MCF 10A (cell line): ENCODE data around the gene ZFP28. TPM values are rescaled to one million over a fixed set of nuclear protein-coding genes. Genes with fewer than 3 reads are reported as not detected.

Experiments
- BruUV-seq: library from RNA; stranded (reverse); fragments of 400-500 nt; replicated peaks from 2 replicates; lab custom pipeline; 2021; lab: Mats Ljungman, UMichigan
- CTCF ChIA-PET: fragments of 300-600 bp; sonication (Branson Sonifier 250); formaldehyde crosslinking; extraction: SDS; loops from one replicate; lab custom pipeline; 2021; ENCODE audit warnings: antibody characterized with exemption, inconsistent platforms; lab: Yijun Ruan, JAX
- POLR2A ChIA-PET: fragments of 300-600, 350-650 bp; sonication (Branson Sonifier 250); formaldehyde crosslinking; extraction: SDS; loops from one replicate; lab custom pipeline; 2020; ENCODE audit warnings: antibody characterized with exemption, inconsistent platforms; lab: Yijun Ruan, JAX
- DNase-seq: peaks from one replicate; pipeline ENCODE4 v3.0.0-alpha.2; 2018; ENCODE audit not compliant: unreplicated experiment
- H3K27ac Mint-ChIP-seq: one replicate; pipeline ENCODE4 v1.8.0; 2022; ENCODE audit warnings: mild to moderate bottlenecking, low read depth, mixed read lengths; ENCODE audit not compliant: unreplicated experiment
- H3K27me3 Mint-ChIP-seq: one replicate; pipeline ENCODE4 v1.8.0; 2022; ENCODE audit warnings: mixed read lengths; ENCODE audit not compliant: insufficient read depth, unreplicated experiment
- H3K36me3 Mint-ChIP-seq: one replicate; pipeline ENCODE4 v1.8.0; 2022; ENCODE audit warnings: mild to moderate bottlenecking, moderate library complexity, mixed read lengths; ENCODE audit not compliant: insufficient read depth, unreplicated experiment
- H3K4me1 Mint-ChIP-seq: one replicate; pipeline ENCODE4 v1.8.0; 2022; ENCODE audit warnings: mixed read lengths; ENCODE audit not compliant: insufficient read depth, unreplicated experiment
- H3K4me3 Mint-ChIP-seq: one replicate; pipeline ENCODE4 v1.8.0; 2022; ENCODE audit warnings: mild to moderate bottlenecking, moderate library complexity, mixed read lengths; ENCODE audit not compliant: unreplicated experiment
- H3K9me3 Mint-ChIP-seq: one replicate; pipeline ENCODE4 v1.8.0; 2022; ENCODE audit warnings: mixed read lengths; ENCODE audit not compliant: unreplicated experiment
- intact Hi-C: fragments of 100-400 bp; cut with micrococcal nuclease; formaldehyde crosslinking; loops from 2 replicates; pipeline ENCODE4 v1.14.1; 2022
- total RNA-seq: library from RNA; stranded (reverse); gene quantifications from 2 replicates; pipeline ENCODE4 v1.2.3, GENCODE V29; 2022
- TF ChIP-seq, protein P1 (sequence below): fragments of 200-600 bp; IDR thresholded peaks from one replicate; pipeline ENCODE4 v1.8.0; 2022; ENCODE audit warnings: antibody characterized with exemption, mild to moderate bottlenecking; ENCODE audit not compliant: unreplicated experiment

Gene ZFP28
- total RNA-seq, 1 experiment from 2014 or later: not detected

DNA sequence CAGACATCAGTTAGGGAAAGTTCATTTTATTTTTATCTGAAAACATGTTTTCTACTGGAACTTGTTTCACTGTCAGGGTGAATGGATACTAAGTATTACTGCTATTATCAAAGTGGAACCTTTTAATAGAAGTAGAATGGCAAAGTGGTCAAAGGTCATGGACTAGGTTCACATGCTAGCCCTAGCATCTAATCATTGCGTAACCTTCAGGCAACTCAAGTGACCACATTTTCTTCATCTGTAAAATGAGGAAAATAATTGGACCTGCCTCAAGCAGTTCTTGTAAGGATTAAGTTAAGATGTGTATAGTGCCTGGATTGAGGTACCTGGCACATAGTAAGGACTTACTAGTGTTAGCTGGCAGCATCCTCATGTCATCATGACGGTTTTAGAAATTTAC, 5.0 kb downstream of the ZFP28 start:
- TF ChIP-seq, protein P1, sequence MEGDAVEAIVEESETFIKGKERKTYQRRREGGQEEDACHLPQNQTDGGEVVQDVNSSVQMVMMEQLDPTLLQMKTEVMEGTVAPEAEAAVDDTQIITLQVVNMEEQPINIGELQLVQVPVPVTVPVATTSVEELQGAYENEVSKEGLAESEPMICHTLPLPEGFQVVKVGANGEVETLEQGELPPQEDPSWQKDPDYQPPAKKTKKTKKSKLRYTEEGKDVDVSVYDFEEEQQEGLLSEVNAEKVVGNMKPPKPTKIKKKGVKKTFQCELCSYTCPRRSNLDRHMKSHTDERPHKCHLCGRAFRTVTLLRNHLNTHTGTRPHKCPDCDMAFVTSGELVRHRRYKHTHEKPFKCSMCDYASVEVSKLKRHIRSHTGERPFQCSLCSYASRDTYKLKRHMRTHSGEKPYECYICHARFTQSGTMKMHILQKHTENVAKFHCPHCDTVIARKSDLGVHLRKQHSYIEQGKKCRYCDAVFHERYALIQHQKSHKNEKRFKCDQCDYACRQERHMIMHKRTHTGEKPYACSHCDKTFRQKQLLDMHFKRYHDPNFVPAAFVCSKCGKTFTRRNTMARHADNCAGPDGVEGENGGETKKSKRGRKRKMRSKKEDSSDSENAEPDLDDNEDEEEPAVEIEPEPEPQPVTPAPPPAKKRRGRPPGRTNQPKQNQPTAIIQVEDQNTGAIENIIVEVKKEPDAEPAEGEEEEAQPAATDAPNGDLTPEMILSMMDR: no peak
- Mint-ChIP-seq H3K4me1 (no peaks in the 10 kb centered on the region), H3K27ac (no peak overlapping the region), H3K36me3 (no peaks in the 10 kb centered on the region), H3K27me3 (no peaks in the 10 kb centered on the region), H3K4me3 (no peak overlapping the region), H3K9me3 (peaks cover 27% of the 10 kb centered on the region)
- ChIA-PET CTCF (no interaction called here), POLR2A (no interaction called here)
- no peak for DNase-seq
- BruUV-seq: no TSS peak
- intact Hi-C loops: no loop called here

DNA sequence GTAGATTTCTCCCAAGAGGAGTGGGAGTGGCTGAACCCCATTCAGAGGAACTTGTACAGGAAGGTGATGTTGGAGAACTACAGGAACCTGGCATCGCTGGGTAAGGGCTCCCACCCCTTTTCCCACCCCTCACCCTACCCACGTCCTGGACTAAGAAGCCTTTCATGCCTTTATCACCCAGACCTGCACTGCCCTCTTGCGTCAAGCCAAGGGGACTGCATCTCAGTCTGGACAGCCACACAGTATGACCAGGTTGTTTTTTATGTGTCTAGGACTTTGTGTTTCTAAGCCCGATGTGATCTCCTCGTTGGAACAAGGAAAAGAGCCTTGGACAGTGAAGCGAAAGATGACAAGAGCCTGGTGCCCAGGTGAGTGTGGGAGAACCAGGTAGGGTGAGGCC, 8.8 kb downstream of the ZFP28 start:
- intact Hi-C loops: no loop called here
- TF ChIP-seq, protein P1: no peak
- Mint-ChIP-seq H3K4me1 (no peaks in the 10 kb centered on the region), H3K36me3 (peaks cover 2% of the 10 kb centered on the region), H3K27ac (no peak overlapping the region), H3K4me3 (no peak overlapping the region), H3K27me3 (no peaks in the 10 kb centered on the region), H3K9me3 (peaks cover 22% of the 10 kb centered on the region)
- POLR2A ChIA-PET: no interaction called here
- CTCF ChIA-PET: no interaction called here
- no peak for DNase-seq
- no TSS peak for BruUV-seq

DNA sequence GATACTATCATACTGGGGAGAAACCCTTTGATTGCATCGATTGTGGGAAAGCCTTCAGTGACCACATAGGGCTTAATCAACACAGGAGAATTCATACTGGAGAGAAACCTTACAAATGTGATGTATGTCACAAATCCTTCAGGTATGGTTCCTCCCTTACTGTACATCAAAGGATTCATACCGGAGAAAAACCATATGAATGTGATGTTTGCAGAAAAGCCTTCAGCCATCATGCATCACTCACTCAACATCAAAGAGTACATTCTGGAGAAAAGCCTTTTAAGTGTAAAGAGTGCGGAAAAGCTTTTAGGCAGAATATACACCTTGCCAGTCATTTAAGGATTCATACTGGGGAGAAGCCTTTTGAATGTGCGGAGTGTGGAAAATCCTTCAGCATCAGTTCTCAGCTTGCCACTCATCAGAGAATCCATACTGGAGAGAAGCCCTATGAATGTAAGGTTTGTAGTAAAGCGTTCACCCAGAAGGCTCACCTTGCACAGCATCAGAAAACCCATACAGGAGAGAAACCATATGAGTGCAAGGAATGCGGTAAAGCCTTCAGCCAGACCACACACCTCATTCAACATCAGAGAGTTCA, 15.6 kb downstream of the ZFP28 start:
- no peaks in the 10 kb centered on the region for H3K27me3 Mint-ChIP-seq
- CTCF ChIA-PET: no interaction called here
- H3K36me3 Mint-ChIP-seq: peaks cover 7% of the 10 kb centered on the region
- H3K9me3 Mint-ChIP-seq: peaks cover 32% of the 10 kb centered on the region
- intact Hi-C loops: no loop called here
- POLR2A ChIA-PET: no interaction called here
- TF ChIP-seq, protein P1: no peak
- DNase-seq: no peak
- H3K27ac Mint-ChIP-seq: no peak overlapping the region
- no TSS peak for BruUV-seq
- no peaks in the 10 kb centered on the region for H3K4me1 Mint-ChIP-seq
- H3K4me3 Mint-ChIP-seq: no peak overlapping the region

DNA sequence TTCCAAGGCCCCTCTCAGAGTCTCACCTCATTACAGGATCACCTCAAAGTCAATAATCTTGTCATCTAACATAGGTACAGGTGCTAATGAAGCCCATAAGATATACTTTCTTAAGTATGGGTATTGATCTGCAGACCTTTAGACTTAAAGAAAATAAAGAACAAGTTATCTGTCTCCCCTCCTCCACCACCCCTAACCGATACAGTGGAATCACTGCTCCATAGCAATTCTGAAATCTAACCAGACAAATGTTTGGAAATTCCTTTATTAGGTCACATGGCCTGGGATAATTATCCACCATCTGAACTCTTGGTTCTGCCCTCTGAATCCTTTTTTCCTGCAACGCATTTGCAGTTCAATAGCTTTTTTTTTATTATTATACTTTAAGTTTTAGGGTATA, 24.0 kb downstream of the ZFP28 start:
- H3K27me3 Mint-ChIP-seq: no peaks in the 10 kb centered on the region
- intact Hi-C loops: no loop called here
- H3K9me3 Mint-ChIP-seq: peaks cover 44% of the 10 kb centered on the region
- H3K27ac Mint-ChIP-seq: no peak overlapping the region
- TF ChIP-seq, protein P1: no peak
- no peaks in the 10 kb centered on the region for H3K4me1 Mint-ChIP-seq
- no peak overlapping the region for H3K4me3 Mint-ChIP-seq
- H3K36me3 Mint-ChIP-seq: no peaks in the 10 kb centered on the region
- CTCF ChIA-PET: no interaction called here
- POLR2A ChIA-PET: no interaction called here
- BruUV-seq: no TSS peak
- no peak for DNase-seq
